Lower lobe of right lung (tissue), 2 donors: ENCODE data around the gene RSRC2. TPM values are rescaled to one million over a fixed set of nuclear protein-coding genes. Genes with fewer than 3 reads are reported as not detected.
"Not testable (repeated sequence)": the region's sequence is repeated elsewhere in the genome, so short reads cannot be mapped to it uniquely, and the experiment has no call there.

ENCODE experiments used
- ATAC-seq, 2 donors: fragments of 200-7000 bp; cut with Tn5 transposase; one replicate each; pipeline ENCODE4 v1.9.1; 2020 to 2022; ENCODE audit warnings: mild to moderate bottlenecking in 2 of 2, moderate library complexity in 2 of 2
- DNase-seq: peaks from one replicate; pipeline ENCODE4 v3.0.0-alpha.2; 2020
- H3K27ac ChIP-seq: fragments of 200-600 bp; one replicate; pipeline ENCODE4 v1.8.0; 2022
- H3K27me3 ChIP-seq: fragments of 200-600 bp; one replicate; pipeline ENCODE4 v1.8.0; 2022; ENCODE audit warnings: low read depth
- H3K36me3 ChIP-seq: fragments of 200-600 bp; one replicate; pipeline ENCODE4 v1.8.0; 2022; ENCODE audit warnings: mild to moderate bottlenecking
- H3K4me1 ChIP-seq: fragments of 200-600 bp; one replicate; pipeline ENCODE4 v1.8.0; 2022
- H3K4me3 ChIP-seq: fragments of 200-600 bp; one replicate; pipeline ENCODE4 v1.8.0; 2022; ENCODE audit warnings: mild to moderate bottlenecking
- H3K9me3 ChIP-seq: fragments of 200-600 bp; one replicate; pipeline ENCODE4 v1.8.0; 2022
- intact Hi-C: fragments of 100-400 bp; cut with DNase I; formaldehyde crosslinking; loops from one replicate; pipeline ENCODE4 v1.11.0; 2022
- total RNA-seq: library from RNA; stranded (reverse); fragmentation: NEBNext Ultra II Directional; extraction: Animal tissue kit (Norgen Biotek cat#: 25700); gene quantifications from one replicate; pipeline ENCODE4 v1.2.1, GENCODE V29; 2021
- TF ChIP-seq, protein P1 (sequence below): fragments of 200-600 bp; IDR thresholded peaks from one replicate; pipeline ENCODE4 v1.8.0; 2022; ENCODE audit warnings: antibody characterized with exemption, mild to moderate bottlenecking
- donor health status: DM: no; HTN: yes; CAD: no; lungs with severe emphysema.

RSRC2 gene
- total RNA-seq, 1 donor from 2014 or later: 59.1 TPM

DNA sequence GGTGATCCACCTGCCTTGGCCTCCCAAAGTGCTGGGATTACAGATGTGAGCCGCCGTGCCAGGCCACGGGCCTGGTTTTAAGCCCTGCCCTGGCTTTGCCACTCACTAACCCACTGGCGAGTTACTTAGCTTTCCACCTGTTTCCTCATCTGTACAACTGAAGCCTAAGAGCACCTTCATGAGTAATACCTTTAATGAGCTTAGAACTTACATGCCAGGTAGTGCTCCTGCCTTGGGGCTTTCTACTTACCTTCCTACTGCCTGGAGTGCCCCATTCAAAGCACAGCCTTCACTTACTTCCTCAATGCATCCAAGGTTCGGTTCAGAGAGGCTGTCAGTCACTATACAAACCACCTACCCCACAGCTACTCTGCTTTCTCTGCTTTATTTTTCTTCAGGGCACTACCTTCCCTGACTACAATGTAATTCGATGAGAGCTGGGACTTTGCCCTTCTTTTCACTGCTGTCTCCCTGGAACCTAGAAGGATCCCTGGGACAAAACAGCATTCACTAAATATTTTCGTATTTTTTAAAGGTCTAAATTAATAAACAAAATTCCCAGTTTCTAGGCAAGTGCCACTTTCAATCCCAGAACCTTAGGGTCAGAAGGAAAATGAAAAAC is 39.8 kb downstream of the RSRC2 start:
- no peak overlapping the region for H3K27ac ChIP-seq
- ATAC-seq (no peak), DNase-seq (no peak)
- H3K36me3 ChIP-seq: peaks cover 100% of the 10 kb centered on the region
- no peak overlapping the region for H3K4me3 ChIP-seq
- H3K27me3 ChIP-seq: no peaks in the 10 kb centered on the region
- intact Hi-C loops: no loop called here
- TF ChIP-seq, protein P1, sequence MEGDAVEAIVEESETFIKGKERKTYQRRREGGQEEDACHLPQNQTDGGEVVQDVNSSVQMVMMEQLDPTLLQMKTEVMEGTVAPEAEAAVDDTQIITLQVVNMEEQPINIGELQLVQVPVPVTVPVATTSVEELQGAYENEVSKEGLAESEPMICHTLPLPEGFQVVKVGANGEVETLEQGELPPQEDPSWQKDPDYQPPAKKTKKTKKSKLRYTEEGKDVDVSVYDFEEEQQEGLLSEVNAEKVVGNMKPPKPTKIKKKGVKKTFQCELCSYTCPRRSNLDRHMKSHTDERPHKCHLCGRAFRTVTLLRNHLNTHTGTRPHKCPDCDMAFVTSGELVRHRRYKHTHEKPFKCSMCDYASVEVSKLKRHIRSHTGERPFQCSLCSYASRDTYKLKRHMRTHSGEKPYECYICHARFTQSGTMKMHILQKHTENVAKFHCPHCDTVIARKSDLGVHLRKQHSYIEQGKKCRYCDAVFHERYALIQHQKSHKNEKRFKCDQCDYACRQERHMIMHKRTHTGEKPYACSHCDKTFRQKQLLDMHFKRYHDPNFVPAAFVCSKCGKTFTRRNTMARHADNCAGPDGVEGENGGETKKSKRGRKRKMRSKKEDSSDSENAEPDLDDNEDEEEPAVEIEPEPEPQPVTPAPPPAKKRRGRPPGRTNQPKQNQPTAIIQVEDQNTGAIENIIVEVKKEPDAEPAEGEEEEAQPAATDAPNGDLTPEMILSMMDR: no peak
- H3K4me1 ChIP-seq: no peaks in the 10 kb centered on the region
- no peaks in the 10 kb centered on the region for H3K9me3 ChIP-seq

DNA sequence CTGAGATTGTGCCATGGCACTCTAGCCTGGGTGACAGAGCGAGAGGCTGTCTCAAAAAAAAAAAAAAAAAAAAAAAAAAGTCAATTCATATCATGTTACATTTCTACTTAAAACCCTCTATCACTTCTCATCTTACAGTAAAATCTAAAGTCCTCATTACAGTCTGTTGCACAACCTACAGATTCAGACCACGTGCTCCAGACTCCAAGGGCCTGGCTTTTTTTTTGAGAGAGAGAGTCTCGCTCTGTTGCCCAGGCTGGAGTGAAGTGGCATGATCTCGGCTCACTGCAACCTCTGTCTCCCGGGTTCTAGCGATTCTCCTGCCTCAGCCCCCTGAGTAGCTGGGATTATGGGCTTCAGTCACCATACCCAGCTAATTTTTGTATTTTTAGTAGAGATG is 40.4 kb downstream of the RSRC2 start:
- H3K4me3 ChIP-seq, H3K27ac ChIP-seq, DNase-seq, H3K27me3 ChIP-seq, H3K4me1 ChIP-seq, ATAC-seq, H3K9me3 ChIP-seq, intact Hi-C loops: not testable (repeated sequence)
- H3K36me3 ChIP-seq: peaks cover 100% of the 10 kb centered on the region

DNA sequence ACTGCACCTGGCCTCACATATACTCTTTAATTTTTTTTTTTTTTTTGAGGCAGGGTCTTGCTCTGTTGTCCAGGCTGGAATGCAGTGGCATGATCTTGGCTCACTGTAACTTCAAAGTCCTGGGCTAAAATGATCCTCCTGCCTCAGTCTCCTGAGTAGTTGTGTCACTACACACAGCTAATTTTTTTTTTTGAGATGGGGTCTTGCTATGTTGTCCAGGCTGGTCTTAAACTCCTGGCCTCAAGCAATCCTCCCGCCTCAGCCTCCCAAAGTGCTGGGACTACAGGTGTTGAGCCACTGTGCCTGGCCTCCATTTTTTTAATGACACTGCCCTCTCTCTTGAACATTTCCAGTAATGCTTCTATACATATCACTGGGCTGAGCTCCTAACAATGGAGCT is 42.4 kb downstream of the RSRC2 start:
- H3K4me1 ChIP-seq, H3K9me3 ChIP-seq, ATAC-seq, H3K27ac ChIP-seq, DNase-seq, H3K4me3 ChIP-seq, H3K27me3 ChIP-seq, intact Hi-C loops: not testable (repeated sequence)
- peaks cover 100% of the 10 kb centered on the region for H3K36me3 ChIP-seq

DNA sequence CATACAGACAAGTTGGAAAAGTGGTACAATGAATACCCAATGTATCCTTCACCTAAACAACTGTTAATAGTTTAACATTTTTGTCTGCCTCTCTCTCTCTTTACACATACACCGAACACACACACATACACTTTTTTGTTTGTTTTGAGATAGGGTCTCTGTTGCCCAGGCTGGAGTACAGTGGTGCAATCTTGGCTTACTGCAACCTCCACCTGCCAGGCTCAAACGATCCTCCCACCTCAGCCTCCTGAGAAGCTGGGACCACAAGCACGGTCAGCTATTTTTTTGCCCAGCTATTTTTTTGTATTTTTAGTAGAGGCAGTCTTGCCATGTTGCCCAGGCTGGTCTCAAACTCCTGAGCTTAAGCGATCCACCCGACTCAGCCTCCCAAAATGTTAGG is 42.8 kb downstream of the RSRC2 start:
- H3K27me3 ChIP-seq: no peaks in the 10 kb centered on the region
- TF ChIP-seq, protein P1: no peak
- peaks cover 100% of the 10 kb centered on the region for H3K36me3 ChIP-seq
- H3K27ac ChIP-seq: no peak overlapping the region
- no peak overlapping the region for H3K4me3 ChIP-seq
- intact Hi-C loops: no loop called here
- no peaks in the 10 kb centered on the region for H3K9me3 ChIP-seq
- no peak for ATAC-seq
- no peaks in the 10 kb centered on the region for H3K4me1 ChIP-seq
- DNase-seq: no peak

DNA sequence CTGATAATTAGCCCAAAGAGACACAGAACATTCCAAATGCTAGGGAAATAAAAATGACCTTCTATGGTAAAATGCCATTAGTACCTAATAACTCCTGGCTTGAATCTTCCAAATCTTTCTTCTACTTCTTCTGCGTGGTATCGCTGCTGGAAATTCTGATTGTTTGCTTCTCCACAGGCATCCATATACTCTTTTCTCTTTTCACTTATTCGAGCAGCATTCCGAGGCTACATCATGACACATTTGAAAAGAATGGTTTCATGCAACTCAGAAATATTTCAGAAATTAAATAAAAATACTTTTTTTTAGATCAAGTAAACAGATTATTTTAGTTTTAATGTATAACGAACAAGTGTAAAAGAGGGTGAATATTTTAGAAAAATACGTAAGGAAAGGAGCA is 44.9 kb downstream of the RSRC2 start:
- intact Hi-C loops: no loop called here
- no peaks in the 10 kb centered on the region for H3K9me3 ChIP-seq
- no peak for ATAC-seq
- DNase-seq: no peak
- H3K27me3 ChIP-seq: no peaks in the 10 kb centered on the region
- no peaks in the 10 kb centered on the region for H3K4me1 ChIP-seq
- no peak overlapping the region for H3K4me3 ChIP-seq
- TF ChIP-seq, protein P1: no peak
- peaks cover 100% of the 10 kb centered on the region for H3K36me3 ChIP-seq
- H3K27ac ChIP-seq: no peak overlapping the region

DNA sequence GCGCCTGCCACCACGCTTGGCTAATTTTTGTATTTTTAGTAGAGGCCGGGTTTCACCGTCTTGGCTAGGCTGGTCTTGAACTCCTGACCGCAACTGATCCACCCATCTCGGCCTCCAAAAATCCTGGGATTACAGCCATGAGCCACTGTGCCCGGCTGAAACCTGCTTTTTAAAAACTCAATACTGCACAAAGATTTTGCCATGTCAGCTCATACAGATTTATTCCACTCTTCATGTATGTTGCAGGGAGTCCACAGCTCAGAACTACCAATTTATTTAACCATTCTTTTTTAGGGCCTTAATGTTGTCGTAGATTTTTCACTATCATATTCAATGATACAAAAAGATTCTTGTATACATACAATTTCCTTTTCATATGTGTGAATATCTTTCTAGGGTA is 46.0 kb downstream of the RSRC2 start:
- intact Hi-C loops: no loop called here

More for the DNA sequence above, 46.0 kb downstream of the RSRC2 start:
- TF ChIP-seq, protein P1: no peak
- Histone ChIP-seq H3K36me3 (peaks cover 100% of the 10 kb centered on the region), H3K27ac (no peak overlapping the region), H3K4me1 (no peaks in the 10 kb centered on the region), H3K9me3 (no peaks in the 10 kb centered on the region), H3K27me3 (no peaks in the 10 kb centered on the region), H3K4me3 (no peak overlapping the region)
- ATAC-seq (no peak), DNase-seq (no peak)
